ENCODE measurements around the gene LSAMP. TPM values are rescaled to one million over a fixed set of nuclear protein-coding genes. Genes with fewer than 3 reads are reported as not detected.

LSAMP gene
- total and polyA plus RNA-seq, 2 of the 8 experiments (the other 6 are each of a cell fraction or from before 2014, with no cell fraction given), result 1.8 to 5.7 TPM

DNA sequence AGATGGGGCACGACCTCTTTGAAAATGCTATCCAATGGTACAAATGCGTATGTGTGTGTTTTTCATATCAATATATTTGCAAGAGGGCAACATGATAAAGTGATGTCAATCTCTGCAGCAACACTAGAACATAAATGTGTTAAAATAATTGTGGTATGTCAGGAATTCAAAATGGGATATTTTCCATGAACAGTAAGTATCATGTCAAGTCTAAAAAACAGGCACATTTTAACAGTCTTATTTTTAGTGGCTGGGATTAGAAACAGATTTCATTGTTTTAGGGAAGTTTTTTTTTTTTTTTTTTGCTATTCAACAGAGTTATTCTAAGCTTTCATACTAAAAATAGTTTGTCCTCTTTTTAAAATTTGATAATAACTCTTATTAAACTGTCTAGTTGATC, 612.2 kb downstream of the LSAMP start:
- Histone ChIP-seq H3K56ac (replicated peaks; ENCODE audit: insufficient read length, low read depth, low read length) (no peak overlapping the region), H3K27ac (ENCODE audit: low read depth, low read length) (no peak overlapping the region), H2BK5ac (ENCODE audit: low read depth, low read length) (no peak overlapping the region), H4K20me1 (replicated peaks in 1 of 2; ENCODE audit: control insufficient read depth in 1 of 2, insufficient read depth in 2 of 2, low read length in 2 of 2) (no peaks in the 10 kb centered on the region), H3K79me2 (ENCODE audit: control insufficient read depth in 1 of 2, insufficient read depth in 2 of 2, low read length in 2 of 2) (no peaks in the 10 kb centered on the region), H3K4me1 (replicated peaks in 1 of 4; ENCODE audit: control insufficient read depth in 3 of 4, insufficient read depth in 4 of 4, low read length in 3 of 4) (peaks cover 0 to 7% (median 4%) of the 10 kb centered on the region in 4 experiments; a peak in 5 of 7 replicates), H4K91ac (replicated peaks; ENCODE audit: insufficient read length, low read length) (no peak overlapping the region), H3K14ac (ENCODE audit: insufficient read length) (no peak overlapping the region), H3K4me2 (ENCODE audit: insufficient read depth in 1 of 2, low read depth in 2 of 2, low read length in 2 of 2) (no peak overlapping the region), H3K9me3 (ENCODE audit: insufficient read depth in 2 of 2, low read depth in 1 of 2, low read length in 1 of 2) (no peaks in the 10 kb centered on the region), H3K23ac (ENCODE audit: insufficient read length) (no peak overlapping the region), H2BK120ac (replicated peaks; ENCODE audit: low read depth, low read length) (no peak overlapping the region), H2AFZ (ENCODE audit: low read length) (no peak overlapping the region), H3K23me2 (ENCODE audit: low read depth, low read length) (no peaks in the 10 kb centered on the region), H3K27me3 (replicated peaks in 1 of 4; ENCODE audit: control insufficient read depth in 3 of 4, extremely low read depth in 1 of 4, insufficient read depth in 3 of 4, low read length in 3 of 4) (no peaks in the 10 kb centered on the region), H2BK15ac (ENCODE audit: low read length) (no peak overlapping the region), H4K8ac (ENCODE audit: extremely low read depth, insufficient read depth, low read length) (no peak overlapping the region), H3K18ac (ENCODE audit: extremely low read depth, low read length) (no peak overlapping the region), H3K4ac (replicated peaks; ENCODE audit: insufficient read length, low read depth, low read length) (no peak overlapping the region), H4K5ac (ENCODE audit: insufficient read length, low read depth, low read length) (no peak overlapping the region), H3K4me3 (ENCODE audit: extremely low read depth in 1 of 4, insufficient read depth in 2 of 4, low read depth in 3 of 4, low read length in 4 of 4) (no peak overlapping the region), H2AK5ac (ENCODE audit: low read depth, low read length) (no peak overlapping the region), H3K36me3 (ENCODE audit: control insufficient read depth in 2 of 4, insufficient read depth in 4 of 4, low read length in 3 of 4) (no peaks in the 10 kb centered on the region), H2BK12ac (ENCODE audit: low read depth, low read length) (no peak overlapping the region), H3K79me1 (ENCODE audit: low read depth, low read length) (no peaks in the 10 kb centered on the region), H3K9ac (replicated peaks in 1 of 4; ENCODE audit: extremely low read depth in 1 of 4, low read depth in 3 of 4, low read length in 3 of 4) (no peak overlapping the region), H2BK20ac (ENCODE audit: low read length) (no peak overlapping the region)
- WGBS, 2 experiments (ENCODE audit: extremely low coverage in 1 of 2, insufficient coverage in 1 of 2, insufficient read length in 1 of 2, insufficient replicate concordance in 2 of 2, low coverage in 1 of 2, low lambda C conversion rate in 2 of 2, missing lambda C conversion rate in 1 of 2), result 79% methylated on average over 2 of the region's 2 CpGs; no CpG with 5 or more reads in 1 of the 2 experiments
- DNase-seq (ENCODE audit: low read depth in 1 of 2, low spot score in 2 of 2) (no peak), FAIRE-seq (no peak)
- CTCF ChIA-PET (ENCODE audit: partially characterized antibody), result interaction anchor here (1.0 to 2.6 kb wide), 10 partner anchors 9 to 170 kb away, joined by 3 to 14 read pairs (median 4); no protein-coding TSS in a partner anchor
- POLR2A ChIA-PET (ENCODE audit: partially characterized antibody), result no interaction called here

Data from H1 (cell line).